GM12878 (cell line): ENCODE results near the gene WNT3A. TPM values are rescaled to one million over a fixed set of nuclear protein-coding genes. Genes with fewer than 3 reads are reported as not detected.

Source experiments
- ATAC-seq: fragments of 200-7000 bp; cut with Tn5 transposase; 3 replicates; pipeline ENCODE4 v1.9.1; 2020; ENCODE audit warnings: mild to moderate bottlenecking, moderate library complexity
- BruUV-seq: library from RNA; stranded (reverse); fragments of 400-500 nt; replicated peaks from 2 replicates; lab custom pipeline; 2021; lab: Mats Ljungman, UMichigan
- CTCF ChIA-PET: fragments of 300-600 bp; sonication (Branson Sonifier 250); formaldehyde crosslinking; extraction: SDS; loops from one replicate; lab custom pipeline; 2021; ENCODE audit warnings: inconsistent platforms; lab: Yijun Ruan, JAX
- POLR2A ChIA-PET: fragments of 350-600 bp; formaldehyde crosslinking; extraction: SDS; loops from one replicate; lab custom pipeline; 2021; ENCODE audit warnings: inconsistent platforms; lab: Charles Lee
- RAD21 ChIA-PET: fragments of 300-600 bp; sonication (Branson Sonifier 250); formaldehyde crosslinking; loops from one replicate; lab custom pipeline; 2023; ENCODE audit warnings: antibody characterized with exemption; ENCODE audit not compliant: unreplicated experiment; lab: Charles Lee
- SMC1A ChIA-PET: fragments of 300-600 bp; sonication (Branson Sonifier 250); formaldehyde crosslinking; loops from one replicate; lab custom pipeline; 2023; ENCODE audit not compliant: unreplicated experiment, uncharacterized antibody; lab: Charles Lee
- DNase-seq: peaks from one replicate; pipeline ENCODE4 v3.0.0-alpha.2; 2011; ENCODE audit warnings: low read depth, low spot score
- FAIRE-seq: peaks from 3 replicates; lab custom pipeline; 2011; peaks lifted over from hg19 to GRCh38; lab: Jason Lieb, UNC
- H2AFZ ChIP-seq: 2 replicates; pipeline ENCODE4 v1.6.0; 2011; ENCODE audit warnings: low read depth, low read length, control low read depth; ENCODE audit not compliant: control insufficient read depth
- H3K27ac ChIP-seq: 2 replicates; pipeline ENCODE4 v1.5.1; 2011; ENCODE audit warnings: control low read depth; ENCODE audit not compliant: control insufficient read depth, insufficient read depth
- H3K27me3 ChIP-seq, 2 experiments: replicated peaks in 1 of 2; 2 replicates each; pipeline versions ENCODE4 v1.6.0 to v1.6.1; 2011; ENCODE audit warnings: low read length in 1 of 2; ENCODE audit not compliant: control insufficient read depth in 2 of 2, insufficient read depth in 2 of 2
- H3K36me3 ChIP-seq, 2 experiments: 2 replicates each; pipeline ENCODE4 v1.5.1; 2011; ENCODE audit warnings: low read length in 1 of 2; ENCODE audit not compliant: control insufficient read depth in 2 of 2, insufficient read depth in 2 of 2
- H3K4me1 ChIP-seq: 2 replicates; pipeline ENCODE4 v1.6.1; 2011; ENCODE audit warnings: mild to moderate bottlenecking, low read length, moderate library complexity, mixed read lengths; ENCODE audit not compliant: control insufficient read depth, insufficient read depth
- H3K4me2 ChIP-seq: 2 replicates; pipeline ENCODE4 v1.6.0; 2011; ENCODE audit warnings: control low read depth; ENCODE audit not compliant: control insufficient read depth, insufficient read depth
- H3K4me3 ChIP-seq: fragments of 200-600 bp; sonication (generic); 2 replicates; pipeline ENCODE4 v1.5.1; 2016
- H3K79me2 ChIP-seq: 2 replicates; pipeline ENCODE4 v1.6.0; 2011; ENCODE audit warnings: low read length; ENCODE audit not compliant: control insufficient read depth, insufficient read depth
- H3K9ac ChIP-seq: 2 replicates; pipeline ENCODE4 v1.8.0; 2011; ENCODE audit warnings: low read length, control low read depth, mixed read lengths; ENCODE audit not compliant: control insufficient read depth, insufficient read depth
- H3K9me3 ChIP-seq: replicated peaks from 3 replicates; pipeline ENCODE4 v1.5.1; 2011; ENCODE audit warnings: mild to moderate bottlenecking, low read length; ENCODE audit not compliant: control insufficient read depth, insufficient read depth
- H4K20me1 ChIP-seq: 2 replicates; pipeline ENCODE4 v1.6.0; 2011; ENCODE audit not compliant: control insufficient read depth, insufficient read depth
- DPF2 ChIP-seq: fragments of 450-650 bp; IDR thresholded peaks from 2 replicates; pipeline ENCODE4 v1.6.1; 2017; ENCODE audit warnings: mild to moderate bottlenecking
- HDAC2 ChIP-seq: fragments of 200-600 bp; sonication (generic); IDR thresholded peaks from 2 replicates; pipeline ENCODE4 v1.6.1; 2017
- RBBP5 ChIP-seq: fragments of 200-600 bp; sonication (generic); conservative IDR thresholded peaks from 2 replicates; pipeline ENCODE4 v1.6.1; 2016
- RCOR1 ChIP-seq: conservative IDR thresholded peaks from 2 replicates; pipeline ENCODE4 v1.6.1; 2012; ENCODE audit warnings: low read depth, low read length, improper control_type of control experiment
- STAT1 ChIP-seq: fragments of 450-650 bp; conservative IDR thresholded peaks from 2 replicates; pipeline ENCODE4 v1.6.1; 2014; ENCODE audit warnings: antibody characterized with exemption, mild to moderate bottlenecking
- ZNF24 ChIP-seq: fragments of 450-650 bp; IDR thresholded peaks from 2 replicates; pipeline ENCODE4 v1.6.1; 2017; ENCODE audit warnings: antibody characterized with exemption, mild to moderate bottlenecking
- WGBS: methylation state at CpG from one replicate; pipeline ENCODE4 v1.1.6; 2016; ENCODE audit warnings: low lambda C conversion rate; ENCODE audit not compliant: insufficient replicate concordance, insufficient coverage; ENCODE audit errors: missing lambda C conversion rate; 5-methylcytosine and 5-hydroxymethylcytosine counted together
- in situ Hi-C: fragments of 300-500 bp; cut with MboI; formaldehyde crosslinking; loops from 9 replicates; pipeline ENCODE4 v1.14.3; 2018; ENCODE audit warnings: mixed read lengths
- intact Hi-C: fragments of 100-400 bp; cut with micrococcal nuclease; formaldehyde crosslinking; loops from one replicate; pipeline ENCODE4 v1.14.2; 2022; ENCODE audit not compliant: unreplicated experiment
- polyA plus RNA-seq, 11 experiments: library from polyadenylated mRNA; depleted of rRNA in 4 of 11; unstranded in 6 of 11; stranded (reverse) in 5 of 11; fragments of >200 nt; fragmentation: Nextera tagmentation in 4 of 11; fragmentation: Illumina TruSeq in 1 of 11; extraction: Ambion mirVana in 4 of 11; extraction: Trizol in 1 of 11; gene quantifications; 1 replicate in 1 of 11; 2 replicates in 10 of 11; pipeline versions ENCODE4 v1.2.1 to v1.2.3, GENCODE V29; 2011 to 2016; ENCODE audit warnings: inconsistent platforms in 2 of 11, missing spikeins in 2 of 11, low read depth in 1 of 11
- total RNA-seq, 4 experiments: library from RNA; depleted of rRNA in 3 of 4; stranded (reverse); fragments of >200 nt in 3 of 4; fragmentation: Illumina TruSeq in 1 of 4; extraction: Trizol in 1 of 4; gene quantifications; 2 replicates each; pipeline versions ENCODE4 v1.2.1 to v1.2.3, GENCODE V29; 2013 to 2021
- TF ChIP-seq, protein P1 (sequence below): IDR thresholded peaks from 2 replicates; pipeline ENCODE4 v1.6.1; 2012; ENCODE audit warnings: low read depth, low read length, improper control_type of control experiment
- TF ChIP-seq, protein P2 (sequence below): fragments of 450-650 bp; IDR thresholded peaks from 2 replicates; pipeline ENCODE4 v1.6.1; 2017; ENCODE audit warnings: low read depth, mild to moderate bottlenecking, moderate library complexity

WNT3A gene
- total and polyA plus RNA-seq, 10 of the 15 experiments (the other 5 are each of a cell fraction or from before 2014, with no cell fraction given): 0.16 TPM; not detected in 9

DNA sequence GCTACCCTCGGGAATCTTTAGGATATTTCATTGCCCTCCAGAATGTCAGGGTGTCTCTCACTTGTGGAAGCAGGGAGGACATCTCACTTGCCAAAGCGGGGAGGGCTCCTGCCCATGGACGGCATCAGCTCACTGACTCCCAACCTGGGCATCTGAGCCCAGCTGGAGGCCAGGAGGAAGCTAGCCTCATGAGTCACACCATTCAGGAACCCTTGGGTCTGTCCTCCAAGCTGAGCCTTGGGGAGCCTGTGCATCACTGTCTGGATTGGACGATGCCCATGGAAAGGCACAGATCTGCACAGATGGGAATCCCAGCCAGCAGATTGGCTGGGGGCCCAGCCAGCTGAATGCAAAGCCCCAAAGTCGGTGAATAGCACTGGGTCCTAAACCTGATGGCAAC, 25.2 kb downstream of the WNT3A start:
- Histone ChIP-seq H3K9ac (no peak overlapping the region), H3K4me3 (no peak overlapping the region), H3K36me3 (no peaks in the 10 kb centered on the region), H3K27ac (no peak overlapping the region), H3K9me3 (no peaks in the 10 kb centered on the region; the same call in 2 of the 3 replicates), H3K4me1 (no peaks in the 10 kb centered on the region), H4K20me1 (no peaks in the 10 kb centered on the region; the same call in 1 of the 2 replicates), H3K4me2 (no peak overlapping the region), H2AFZ (no peak overlapping the region), H3K27me3 (no peaks in the 10 kb centered on the region), H3K79me2 (no peaks in the 10 kb centered on the region)
- ChIA-PET CTCF (no interaction called here), POLR2A (no interaction called here), SMC1A (no interaction called here), RAD21 (no interaction called here)
- in situ Hi-C loops (no loop called here), intact Hi-C loops (no loop called here)
- DNase-seq (no peak), FAIRE-seq (no peak), ATAC-seq (no peak)
- no TSS peak for BruUV-seq
- WGBS: 22% methylated on average over 5 of the region's 5 CpGs
- TF ChIP-seq STAT1 (no peak), HDAC2 (no peak), RCOR1 (no peak), DPF2 (no peak), ZNF24 (no peak), RBBP5 (no peak)
- TF ChIP-seq, protein P1, sequence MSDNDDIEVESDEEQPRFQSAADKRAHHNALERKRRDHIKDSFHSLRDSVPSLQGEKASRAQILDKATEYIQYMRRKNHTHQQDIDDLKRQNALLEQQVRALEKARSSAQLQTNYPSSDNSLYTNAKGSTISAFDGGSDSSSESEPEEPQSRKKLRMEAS: no peak
- TF ChIP-seq, protein P2, sequence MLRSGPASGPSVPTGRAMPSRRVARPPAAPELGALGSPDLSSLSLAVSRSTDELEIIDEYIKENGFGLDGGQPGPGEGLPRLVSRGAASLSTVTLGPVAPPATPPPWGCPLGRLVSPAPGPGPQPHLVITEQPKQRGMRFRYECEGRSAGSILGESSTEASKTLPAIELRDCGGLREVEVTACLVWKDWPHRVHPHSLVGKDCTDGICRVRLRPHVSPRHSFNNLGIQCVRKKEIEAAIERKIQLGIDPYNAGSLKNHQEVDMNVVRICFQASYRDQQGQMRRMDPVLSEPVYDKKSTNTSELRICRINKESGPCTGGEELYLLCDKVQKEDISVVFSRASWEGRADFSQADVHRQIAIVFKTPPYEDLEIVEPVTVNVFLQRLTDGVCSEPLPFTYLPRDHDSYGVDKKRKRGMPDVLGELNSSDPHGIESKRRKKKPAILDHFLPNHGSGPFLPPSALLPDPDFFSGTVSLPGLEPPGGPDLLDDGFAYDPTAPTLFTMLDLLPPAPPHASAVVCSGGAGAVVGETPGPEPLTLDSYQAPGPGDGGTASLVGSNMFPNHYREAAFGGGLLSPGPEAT: no peak
